Activated CD4-positive, alpha-beta T cell treated with anti-CD3 and anti-CD28 coated beads, Interleukin-2, amount 50 U/mL, for 1 hour (primary cell): ENCODE data around the gene TMEM233.

ENCODE experiments used
- DNase-seq: peaks from one replicate; pipeline ENCODE4 v3.0.0-alpha.2; 2020

TMEM233 gene

GRCh38 chr12:119660076-119660475 is 66.5 kb downstream of the TMEM233 start:
- DNase-seq, result no peak

GRCh38 chr12:119661882-119662281 is 68.3 kb downstream of the TMEM233 start:
- DNase-seq, result no peak

- DNase-seq, result no peak
These were observed 71.1 kb downstream of the TMEM233 start for GRCh38 chr12:119664642-119665041.

GRCh38 chr12:119665164-119665929 is 71.8 kb downstream of the TMEM233 start:
- DNase-seq, result no peak

GRCh38 chr12:119666226-119666795 is 72.7 kb downstream of the TMEM233 start:
- no peak for DNase-seq

GRCh38 chr12:119666900-119667576 is 73.5 kb downstream of the TMEM233 start:
- DNase-seq, result no peak

- DNase-seq, result peak; percentile 91
These were observed 74.2 kb downstream of the TMEM233 start, which contains the start of gene PRKAB1 for GRCh38 chr12:119667577-119668323. Gene PRKAB1 (plus strand): TSS chr12:119668133. CDS start chr12:119668245, 112 bp downstream.

- no peak for DNase-seq
These were observed 74.8 kb downstream of the TMEM233 start for GRCh38 chr12:119668324-119668841.

GRCh38 chr12:119669744-119670472 is 76.3 kb downstream of the TMEM233 start:
- DNase-seq, result no peak

GRCh38 chr12:119671070-119671469 is 77.5 kb downstream of the TMEM233 start:
- no peak for DNase-seq

GRCh38 chr12:119672194-119672593 is 78.6 kb downstream of the TMEM233 start:
- DNase-seq, result no peak

- DNase-seq, result no peak
These were observed 80.1 kb downstream of the TMEM233 start for GRCh38 chr12:119673634-119674033.

GRCh38 chr12:119674560-119674959 is 81.0 kb downstream of the TMEM233 start:
- DNase-seq, result no peak

- DNase-seq, result no peak
These were observed 82.4 kb downstream of the TMEM233 start for GRCh38 chr12:119676022-119676421.

- no peak for DNase-seq
These were observed 83.0 kb downstream of the TMEM233 start for GRCh38 chr12:119676573-119676972.

GRCh38 chr12:119678459-119678858 is 84.9 kb downstream of the TMEM233 start:
- no peak for DNase-seq

- no peak for DNase-seq
These were observed 85.5 kb downstream of the TMEM233 start for GRCh38 chr12:119679081-119679480.

GRCh38 chr12:119679490-119679889 is 85.9 kb downstream of the TMEM233 start:
- no peak for DNase-seq

GRCh38 chr12:119681111-119681510 is 87.5 kb downstream of the TMEM233 start:
- no peak for DNase-seq

GRCh38 chr12:119681728-119682638 is 88.4 kb downstream of the TMEM233 start:
- DNase-seq, result no peak

GRCh38 chr12:119682639-119683252 is 89.2 kb downstream of the TMEM233 start:
- no peak for DNase-seq
